ENCODE data around the gene AQP3. TPM values are rescaled to one million over a fixed set of nuclear protein-coding genes. Genes with fewer than 3 reads are reported as not detected.

AQP3 gene
- total and polyA plus RNA-seq, 2 of the 8 experiments (the other 6 are each of a cell fraction or from before 2014, with no cell fraction given): 2.6 to 7.6 TPM

- peak; percentile 34; the same call in 1 of the 2 replicates for TF ChIP-seq MAX (IDR thresholded peaks at IDR 0.05)
- no peak for TF ChIP-seq CBX8 (IDR thresholded peaks at IDR 0.05; ENCODE audit: borderline replicate concordance, low read depth, low read length)
- TF ChIP-seq TAF1 (IDR thresholded peaks at IDR 0.05; ENCODE audit: low read depth, low read length): 0 out of 2 replicates have a peak, but pooled peaks have one; percentile 37
These were observed 5.5 kb upstream of the AQP3 start (continued) for GRCh38 chr9:33452828-33453271.
